GM21619 (cell line): ENCODE results near the gene PCID2.

Experiments used
- ATAC-seq: cut with Tn5 transposase; IDR thresholded peaks from one replicate; pipeline ENCODE4 v1.9.1; 2021; ENCODE audit not compliant: unreplicated experiment

The PCID2 gene

GRCh38 chr13:113187883-113188665 is 20.4 kb downstream of the PCID2 start:
- no peak for ATAC-seq

- no peak for ATAC-seq
These were observed 21.2 kb downstream of the PCID2 start for GRCh38 chr13:113187263-113187669.

- ATAC-seq = peak; percentile 92
These were observed 22.2 kb downstream of the PCID2 start for GRCh38 chr13:113186061-113186900.

GRCh38 chr13:113184568-113185440 is 23.7 kb downstream of the PCID2 start:
- no peak for ATAC-seq

- ATAC-seq = no peak
These were observed 24.9 kb downstream of the PCID2 start for GRCh38 chr13:113183450-113184129.

- ATAC-seq = no peak
These were observed 26.4 kb downstream of the PCID2 start for GRCh38 chr13:113182046-113182445.

GRCh38 chr13:113179374-113180230 is 28.9 kb downstream of the PCID2 start:
- no peak for ATAC-seq

GRCh38 chr13:113178896-113179167 is 29.6 kb downstream of the PCID2 start:
- no peak for ATAC-seq

- no peak for ATAC-seq
These were observed 30.2 kb downstream of the PCID2 start for GRCh38 chr13:113178070-113178895.

- no peak for ATAC-seq
These were observed 31.6 kb downstream of the PCID2 start for GRCh38 chr13:113176822-113177221.

- no peak for ATAC-seq
These were observed 32.2 kb downstream of the PCID2 start for GRCh38 chr13:113176280-113176679.

- ATAC-seq = no peak
These were observed 36.0 kb downstream of the PCID2 start for GRCh38 chr13:113172419-113172926.

- ATAC-seq = no peak
These were observed 37.0 kb downstream of the PCID2 start for GRCh38 chr13:113171250-113172125.

- ATAC-seq = no peak
These were observed 38.0 kb downstream of the PCID2 start for GRCh38 chr13:113170511-113170910.

- ATAC-seq = no peak
These were observed 38.9 kb downstream of the PCID2 start for GRCh38 chr13:113169277-113170272.

- ATAC-seq = no peak
These were observed 40.3 kb downstream of the PCID2 start for GRCh38 chr13:113168211-113168610.

- ATAC-seq = no peak
These were observed 40.9 kb downstream of the PCID2 start for GRCh38 chr13:113167575-113167974.
